ENCODE measurements around the gene ATP5PB. TPM values are rescaled to one million over a fixed set of nuclear protein-coding genes. Genes with fewer than 3 reads are reported as not detected.

ATP5PB gene
- total and polyA plus RNA-seq, 4 donors: 110 to 219 (median 125) TPM

GRCh38 chr1:111415461-111415860 is 33.8 kb upstream of the ATP5PB start:
- H3K4me3 ChIP-seq (ENCODE audit: low read length in 2 of 2): no peak overlapping the region
- no peaks in the 10 kb centered on the region for H3K4me1 ChIP-seq (ENCODE audit: control insufficient read depth in 1 of 2, insufficient read depth in 2 of 2, low read length in 2 of 2)
- intact Hi-C loops (cut with DNase I): no loop called here

DNA sequence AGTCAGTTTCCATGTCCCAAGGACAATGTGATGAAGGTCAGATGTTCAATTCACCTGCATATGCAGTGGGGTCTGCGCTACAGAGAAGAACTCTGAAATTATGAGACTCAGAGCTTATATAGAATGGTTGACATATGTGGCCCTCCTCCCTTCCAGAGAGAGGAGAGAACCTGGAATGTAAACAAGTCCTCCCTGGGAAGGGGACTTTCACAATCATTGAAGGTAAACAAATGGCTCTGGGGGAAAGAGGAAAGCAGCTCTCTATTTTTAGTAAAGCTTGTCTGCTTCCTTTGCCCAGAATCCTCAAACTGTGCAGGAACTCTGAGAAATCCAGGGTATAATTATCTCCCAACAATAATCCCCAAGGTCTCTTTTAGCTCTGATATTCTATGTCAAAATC is 31.5 kb upstream of the ATP5PB start:
- Histone ChIP-seq H3K27ac (ENCODE audit: low read depth in 1 of 2, low read length in 2 of 2) (no peak overlapping the region), H3K27me3 (ENCODE audit: control insufficient read depth in 1 of 2, insufficient read depth in 2 of 2, low read length in 1 of 2) (no peaks in the 10 kb centered on the region), H3K4me1 (ENCODE audit: control insufficient read depth in 1 of 2, insufficient read depth in 2 of 2, low read length in 2 of 2) (no peaks in the 10 kb centered on the region), H3K36me3 (ENCODE audit: control insufficient read depth in 1 of 2, insufficient read depth in 2 of 2, low read length in 1 of 2) (peaks cover 0 to 2% of the 10 kb centered on the region in 2 donors), H3K4me3 (ENCODE audit: low read length in 2 of 2) (no peak overlapping the region), H3K9me3 (ENCODE audit: control insufficient read depth, low read length) (no peaks in the 10 kb centered on the region)
- WGBS, 2 donors: 92 to 97% methylated on average over 1 of the region's 1 CpG
- DNase-seq: no peak
- ATAC-seq (ENCODE audit: low FRiP score): no peak
- intact Hi-C loops (cut with DNase I): no loop called here

More at GRCh38 chr1:111415461-111415860, 33.8 kb upstream of the ATP5PB start:
- ATAC-seq (ENCODE audit: low FRiP score) (no peak), DNase-seq (no peak)
- Histone ChIP-seq H3K36me3 (ENCODE audit: control insufficient read depth in 1 of 2, insufficient read depth in 2 of 2, low read length in 1 of 2) (peaks cover 0 to 2% of the 10 kb centered on the region in 2 donors), H3K9me3 (ENCODE audit: control insufficient read depth, low read length) (no peaks in the 10 kb centered on the region), H3K27ac (ENCODE audit: low read depth in 1 of 2, low read length in 2 of 2) (no peak overlapping the region), H3K27me3 (ENCODE audit: control insufficient read depth in 1 of 2, insufficient read depth in 2 of 2, low read length in 1 of 2) (no peaks in the 10 kb centered on the region)
- WGBS, 2 donors: 82 to 83% methylated on average over 3 of the region's 3 CpGs

DNA sequence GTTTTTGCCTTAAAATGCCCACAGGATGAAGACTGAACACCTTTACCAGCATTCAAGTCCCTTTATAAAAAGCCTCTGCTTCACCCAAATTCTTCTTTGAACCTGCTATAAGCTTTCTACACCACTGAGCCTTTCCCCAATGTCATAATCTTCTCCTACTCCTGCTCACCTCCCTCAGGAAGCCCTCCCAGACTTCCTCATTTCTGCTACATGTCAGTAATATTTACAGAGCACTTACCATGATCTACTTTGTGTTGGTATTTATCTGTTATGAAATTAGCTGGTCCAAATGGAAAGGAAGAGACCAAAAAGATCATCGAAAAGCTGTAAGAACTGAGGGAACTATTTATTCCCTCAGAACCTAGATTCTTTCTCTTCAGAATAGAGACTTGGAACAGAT is 30.2 kb upstream of the ATP5PB start:
- WGBS, 2 donors: 93 to 98% methylated on average over 1 of the region's 1 CpG
- intact Hi-C loops (cut with DNase I): no loop called here

DNA sequence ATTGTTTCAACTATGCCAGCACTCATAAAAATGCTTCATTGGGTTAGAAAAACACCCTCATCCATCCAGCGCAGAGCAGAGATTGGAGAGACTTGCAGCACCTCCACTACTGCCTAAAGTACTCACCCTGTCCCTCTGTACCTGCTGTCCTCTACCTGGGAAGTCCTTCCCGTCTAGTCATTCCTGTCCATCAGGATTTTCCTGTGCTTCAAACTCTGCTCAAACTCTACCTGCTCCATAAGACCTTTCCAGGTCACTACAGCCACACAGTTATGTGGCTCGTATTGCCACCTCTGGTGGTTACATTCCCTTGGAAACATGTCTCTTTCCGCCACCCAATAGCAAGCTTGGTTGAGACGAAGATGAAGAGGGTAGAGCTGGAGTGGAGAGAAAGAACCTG is 28.9 kb upstream of the ATP5PB start:
- intact Hi-C loops (cut with DNase I): no loop called here
- ATAC-seq (ENCODE audit: low FRiP score): no peak
- Histone ChIP-seq H3K4me3 (ENCODE audit: low read length in 2 of 2) (no peak overlapping the region), H3K9me3 (ENCODE audit: control insufficient read depth, low read length) (no peaks in the 10 kb centered on the region), H3K36me3 (ENCODE audit: control insufficient read depth in 1 of 2, insufficient read depth in 2 of 2, low read length in 1 of 2) (peaks cover 0 to 2% of the 10 kb centered on the region in 2 donors), H3K27me3 (ENCODE audit: control insufficient read depth in 1 of 2, insufficient read depth in 2 of 2, low read length in 1 of 2) (no peaks in the 10 kb centered on the region), H3K4me1 (ENCODE audit: control insufficient read depth in 1 of 2, insufficient read depth in 2 of 2, low read length in 2 of 2) (no peaks in the 10 kb centered on the region), H3K27ac (ENCODE audit: low read depth in 1 of 2, low read length in 2 of 2) (no peak overlapping the region)
- 79 to 80% methylated on average over 5 of the region's 5 CpGs for WGBS, 2 donors
- no peak for DNase-seq

More for the DNA sequence above, 30.2 kb upstream of the ATP5PB start:
- no peaks in the 10 kb centered on the region for H3K4me1 ChIP-seq (ENCODE audit: control insufficient read depth in 1 of 2, insufficient read depth in 2 of 2, low read length in 2 of 2)
- peaks cover 0 to 2% of the 10 kb centered on the region in 2 donors for H3K36me3 ChIP-seq (ENCODE audit: control insufficient read depth in 1 of 2, insufficient read depth in 2 of 2, low read length in 1 of 2)
- no peaks in the 10 kb centered on the region for H3K9me3 ChIP-seq (ENCODE audit: control insufficient read depth, low read length)
- no peaks in the 10 kb centered on the region for H3K27me3 ChIP-seq (ENCODE audit: control insufficient read depth in 1 of 2, insufficient read depth in 2 of 2, low read length in 1 of 2)
- ATAC-seq (ENCODE audit: low FRiP score) (no peak), DNase-seq (no peak)
- H3K4me3 ChIP-seq (ENCODE audit: low read length in 2 of 2): no peak overlapping the region
- no peak overlapping the region for H3K27ac ChIP-seq (ENCODE audit: low read depth in 1 of 2, low read length in 2 of 2)

- Histone ChIP-seq H3K9me3 (ENCODE audit: control insufficient read depth, low read length) (no peaks in the 10 kb centered on the region), H3K27me3 (ENCODE audit: control insufficient read depth in 1 of 2, insufficient read depth in 2 of 2, low read length in 1 of 2) (no peaks in the 10 kb centered on the region), H3K36me3 (ENCODE audit: control insufficient read depth in 1 of 2, insufficient read depth in 2 of 2, low read length in 1 of 2) (no peaks in the 10 kb centered on the region), H3K4me1 (ENCODE audit: control insufficient read depth in 1 of 2, insufficient read depth in 2 of 2, low read length in 2 of 2) (no peaks in the 10 kb centered on the region), H3K27ac (ENCODE audit: low read depth in 1 of 2, low read length in 2 of 2) (no peak overlapping the region), H3K4me3 (ENCODE audit: low read length in 2 of 2) (no peak overlapping the region)
- DNase-seq: no peak
- ATAC-seq (ENCODE audit: low FRiP score): no peak
- 80 to 83% methylated on average over 13 of the region's 13 CpGs for WGBS, 2 donors
- intact Hi-C loops (cut with DNase I): no loop called here
These were observed 26.5 kb upstream of the ATP5PB start for GRCh38 chr1:111422546-111423391.

- intact Hi-C loops (cut with DNase I): no loop called here
- no peaks in the 10 kb centered on the region for H3K36me3 ChIP-seq (ENCODE audit: control insufficient read depth in 1 of 2, insufficient read depth in 2 of 2, low read length in 1 of 2)
- H3K27me3 ChIP-seq (ENCODE audit: control insufficient read depth in 1 of 2, insufficient read depth in 2 of 2, low read length in 1 of 2): no peaks in the 10 kb centered on the region
- no peak overlapping the region for H3K4me3 ChIP-seq (ENCODE audit: low read length in 2 of 2)
- H3K4me1 ChIP-seq (ENCODE audit: control insufficient read depth in 1 of 2, insufficient read depth in 2 of 2, low read length in 2 of 2): no peaks in the 10 kb centered on the region
- ATAC-seq (ENCODE audit: low FRiP score) (no peak), DNase-seq (no peak)
- H3K9me3 ChIP-seq (ENCODE audit: control insufficient read depth, low read length): no peaks in the 10 kb centered on the region
- no peak overlapping the region for H3K27ac ChIP-seq (ENCODE audit: low read depth in 1 of 2, low read length in 2 of 2)
- 90 to 91% methylated on average over 3 of the region's 3 CpGs for WGBS, 2 donors
These were observed 25.0 kb upstream of the ATP5PB start for GRCh38 chr1:111424281-111424680.

- intact Hi-C loops (cut with DNase I): no loop called here
- no peaks in the 10 kb centered on the region for H3K9me3 ChIP-seq (ENCODE audit: control insufficient read depth, low read length)
- no peaks in the 10 kb centered on the region for H3K4me1 ChIP-seq (ENCODE audit: control insufficient read depth in 1 of 2, insufficient read depth in 2 of 2, low read length in 2 of 2)
- ATAC-seq (ENCODE audit: low FRiP score) (no peak), DNase-seq (no peak)
- H3K27me3 ChIP-seq (ENCODE audit: control insufficient read depth in 1 of 2, insufficient read depth in 2 of 2, low read length in 1 of 2): no peaks in the 10 kb centered on the region
- 63 to 67% methylated on average over 3 of the region's 3 CpGs for WGBS, 2 donors
- no peak overlapping the region for H3K4me3 ChIP-seq (ENCODE audit: low read length in 2 of 2)
- no peak overlapping the region for H3K27ac ChIP-seq (ENCODE audit: low read depth in 1 of 2, low read length in 2 of 2)
- H3K36me3 ChIP-seq (ENCODE audit: control insufficient read depth in 1 of 2, insufficient read depth in 2 of 2, low read length in 1 of 2): peaks cover 0 to 7% of the 10 kb centered on the region in 2 donors
These were observed 12.5 kb upstream of the ATP5PB start for GRCh38 chr1:111436726-111437125.

DNA sequence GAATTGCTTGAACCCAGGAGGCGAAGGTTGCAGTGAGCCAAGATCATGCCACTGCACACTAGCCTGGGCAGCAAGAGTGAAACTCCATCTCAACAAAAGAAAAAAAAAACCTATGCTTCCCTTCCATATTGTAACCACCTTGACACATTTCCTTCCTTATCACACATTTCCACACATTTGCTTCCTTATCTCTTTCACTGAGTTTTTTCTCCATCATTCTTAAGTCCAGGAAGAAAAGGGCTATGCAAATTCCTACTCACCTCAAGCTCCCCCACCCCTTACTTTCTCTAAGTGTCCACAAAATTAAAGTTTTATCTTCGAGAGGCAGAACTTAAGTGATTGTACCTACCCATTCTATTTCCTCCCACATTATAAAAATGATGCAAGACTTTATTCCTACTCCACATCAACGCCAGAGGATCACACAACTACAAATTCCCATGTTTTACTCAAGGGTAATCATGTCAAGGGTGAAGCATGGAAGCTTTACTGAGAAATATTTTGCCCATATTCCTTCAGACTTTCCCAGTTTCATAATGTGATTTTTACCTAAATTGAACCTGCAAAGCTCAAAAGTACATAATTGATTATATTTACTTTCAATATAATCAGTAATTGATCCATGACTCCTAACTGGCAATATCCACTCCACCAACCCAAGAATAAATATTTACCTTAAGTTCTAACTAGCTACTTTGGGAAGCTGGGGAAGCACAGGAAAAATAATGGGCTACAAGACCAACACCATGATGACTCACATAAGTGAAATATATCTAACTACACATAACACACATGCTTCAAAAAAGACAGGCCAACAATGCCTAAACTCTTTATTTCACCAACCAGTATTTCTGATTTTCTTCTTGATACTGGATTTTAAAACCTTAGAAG is 9.6 kb upstream of the ATP5PB start:
- H3K4me1 ChIP-seq (ENCODE audit: control insufficient read depth in 1 of 2, insufficient read depth in 2 of 2, low read length in 2 of 2): no peaks in the 10 kb centered on the region
- peaks cover 2 to 17% of the 10 kb centered on the region in 2 donors for H3K36me3 ChIP-seq (ENCODE audit: control insufficient read depth in 1 of 2, insufficient read depth in 2 of 2, low read length in 1 of 2)
- WGBS, 2 donors: 94% methylated on average over 3 of the region's 3 CpGs
- no peaks in the 10 kb centered on the region for H3K27me3 ChIP-seq (ENCODE audit: control insufficient read depth in 1 of 2, insufficient read depth in 2 of 2, low read length in 1 of 2)
- intact Hi-C loops (cut with DNase I): no loop called here
- no peaks in the 10 kb centered on the region for H3K9me3 ChIP-seq (ENCODE audit: control insufficient read depth, low read length)
- no peak overlapping the region for H3K4me3 ChIP-seq (ENCODE audit: low read length in 2 of 2)
- no peak overlapping the region for H3K27ac ChIP-seq (ENCODE audit: low read depth in 1 of 2, low read length in 2 of 2)
- DNase-seq: no peak
- ATAC-seq (ENCODE audit: low FRiP score): no peak
